ENCODE results near the gene CCDC57. TPM values are rescaled to one million over a fixed set of nuclear protein-coding genes. Genes with fewer than 3 reads are reported as not detected.
A peak's percentile ranks its signal among the peaks of the same experiment; 100 is the strongest.

CCDC57 gene
- total and polyA plus RNA-seq, 4 donors: 5.4 to 19.1 (median 11.7) TPM

GRCh38 chr17:82106688-82107305 lies 105.8 kb downstream of the CCDC57 start:
- Histone ChIP-seq H3K27me3 (ENCODE audit: control insufficient read depth in 4 of 4, insufficient read depth in 4 of 4, low read length in 3 of 4) (no peaks in the 10 kb centered on the region), H3K4me1 (ENCODE audit: control insufficient read depth in 4 of 4, insufficient read depth in 4 of 4, low read length in 3 of 4) (peaks cover 32 to 78% (median 60%) of the 10 kb centered on the region in 4 donors), H3K9ac (ENCODE audit: low read depth in 1 of 2, low read length in 2 of 2) (peak overlapping the region; percentile 46 to 72), H3K9me3 (ENCODE audit: control insufficient read depth in 4 of 4, low read length in 3 of 4) (no peaks in the 10 kb centered on the region), H3K4me3 (ENCODE audit: low read depth in 1 of 3, low read length in 3 of 3) (peak overlapping the region in 1 of 3 donors; percentile 7), H3K36me3 (ENCODE audit: control insufficient read depth in 4 of 4, insufficient read depth in 3 of 4, low read depth in 1 of 4, low read length in 3 of 4) (no peaks in the 10 kb centered on the region), H3K27ac (ENCODE audit: low read depth in 1 of 2, low read length in 2 of 2) (peak overlapping the region; percentile 96 to 98)
- DNase-seq (ENCODE audit: low spot score): no peak
- TF ChIP-seq HNF4A (conservative IDR thresholded peaks at IDR 0.05): peak in 1 of 2 donors; percentile 50
- TF ChIP-seq GABPA (IDR thresholded peaks at IDR 0.05 in 1 of 2, conservative IDR thresholded peaks at IDR 0.05 in 1 of 2): no peak
- 49% methylated on average over 9 of the region's 9 CpGs for WGBS

- Histone ChIP-seq H3K27me3 (ENCODE audit: control insufficient read depth in 4 of 4, insufficient read depth in 4 of 4, low read length in 3 of 4) (no peaks in the 10 kb centered on the region), H3K4me3 (ENCODE audit: low read depth in 1 of 3, low read length in 3 of 3) (peak overlapping the region in 2 of 3 donors; percentile 7 to 12), H3K36me3 (ENCODE audit: control insufficient read depth in 4 of 4, insufficient read depth in 3 of 4, low read depth in 1 of 4, low read length in 3 of 4) (no peaks in the 10 kb centered on the region), H3K9me3 (ENCODE audit: control insufficient read depth in 4 of 4, low read length in 3 of 4) (no peaks in the 10 kb centered on the region), H3K27ac (ENCODE audit: low read depth in 1 of 2, low read length in 2 of 2) (peak overlapping the region; percentile 96 to 98), H3K9ac (ENCODE audit: low read depth in 1 of 2, low read length in 2 of 2) (peak overlapping the region; percentile 46 to 72), H3K4me1 (ENCODE audit: control insufficient read depth in 4 of 4, insufficient read depth in 4 of 4, low read length in 3 of 4) (peaks cover 37 to 80% (median 63%) of the 10 kb centered on the region in 4 donors)
- peak; percentile 56 for DNase-seq (ENCODE audit: low spot score)
- TF ChIP-seq HNF4A (conservative IDR thresholded peaks at IDR 0.05): no peak
- no peak for TF ChIP-seq JUND (IDR thresholded peaks at IDR 0.05)
- no peak for TF ChIP-seq EGR1 (IDR thresholded peaks at IDR 0.05; ENCODE audit: low read depth in 2 of 2)
- TF ChIP-seq ZBTB33 (IDR thresholded peaks at IDR 0.05): no peak
- TF ChIP-seq TAF1 (conservative IDR thresholded peaks at IDR 0.05): no peak
- peak; percentile 15 for TF ChIP-seq YY1 (IDR thresholded peaks at IDR 0.05)
- peak in 1 of 2 donors; percentile 28 for TF ChIP-seq RXRA (IDR thresholded peaks at IDR 0.05)
- TF ChIP-seq GABPA (IDR thresholded peaks at IDR 0.05 in 1 of 2, conservative IDR thresholded peaks at IDR 0.05 in 1 of 2): peak in 1 of 2 donors; percentile 61
- no peak for TF ChIP-seq FOXA1 (IDR thresholded peaks at IDR 0.05)
- peak; percentile 26 for TF ChIP-seq SP1 (IDR thresholded peaks at IDR 0.05)
- peak in 1 of 2 donors; percentile 51 for TF ChIP-seq RAD21 (IDR thresholded peaks at IDR 0.05)
- TF ChIP-seq NR2F2 (IDR thresholded peaks at IDR 0.05): no peak
- TF ChIP-seq ATF3 (IDR thresholded peaks at IDR 0.05): no peak
- TF ChIP-seq MAX (IDR thresholded peaks at IDR 0.05): no peak
- no peak for TF ChIP-seq HNF4G (IDR thresholded peaks at IDR 0.05)
- no peak for TF ChIP-seq REST (IDR thresholded peaks at IDR 0.05)
- no peak for TF ChIP-seq FOXA2 (IDR thresholded peaks at IDR 0.05)
- TF ChIP-seq CTCF (IDR thresholded peaks at IDR 0.05; ENCODE audit: low read depth, low read length, missing input control): peak; percentile 26
- WGBS: 32% methylated on average over 24 of the region's 24 CpGs
Measured at GRCh38 chr17:82105882-82106687, 106.6 kb downstream of the CCDC57 start.

Data from liver (tissue), 9 donors.